MM.1S (cell line): Measurements from ENCODE around the gene ENHO.

Experiments
- CTCF ChIP-seq: fragments of 300-600 bp; sonication (generic); IDR thresholded peaks from 2 replicates; pipeline ENCODE4 v1.5.1; 2016; ENCODE audit warnings: antibody characterized with exemption, low read length, mixed read lengths
- EZH2 ChIP-seq: fragments of 300-600 bp; sonication (generic); optimal IDR thresholded peaks from 2 replicates; pipeline ENCODE3; 2017; ENCODE audit warnings: low read depth, mild to moderate bottlenecking, antibody characterized with exemption, low read length, mixed read lengths
- EZH2phosphoT487 ChIP-seq: fragments of 300-600 bp; sonication (generic); IDR thresholded peaks from 2 replicates; pipeline ENCODE4 v1.6.1; 2018; ENCODE audit warnings: antibody characterized with exemption, low read length

GRCh38 chr9:34490360-34490759 is 32.4 kb downstream of the ENHO start:
- TF ChIP-seq EZH2 (no peak), CTCF (no peak), EZH2phosphoT487 (no peak)
